ENCODE data around the gene MOSPD2.

MOSPD2 gene

GRCh38 chrX:14872851-14873675 lies at the start of gene MOSPD2, which contains the start of gene FANCB:
MOSPD2 (plus strand) TSS chrX:14873421; CDS start chrX:14873529, 108 bp downstream.
FANCB (minus strand) TSS chrX:14873069; CDS start chrX:14865510, 7,559 bp downstream.
- DNase-seq: peak; percentile 97

DNA sequence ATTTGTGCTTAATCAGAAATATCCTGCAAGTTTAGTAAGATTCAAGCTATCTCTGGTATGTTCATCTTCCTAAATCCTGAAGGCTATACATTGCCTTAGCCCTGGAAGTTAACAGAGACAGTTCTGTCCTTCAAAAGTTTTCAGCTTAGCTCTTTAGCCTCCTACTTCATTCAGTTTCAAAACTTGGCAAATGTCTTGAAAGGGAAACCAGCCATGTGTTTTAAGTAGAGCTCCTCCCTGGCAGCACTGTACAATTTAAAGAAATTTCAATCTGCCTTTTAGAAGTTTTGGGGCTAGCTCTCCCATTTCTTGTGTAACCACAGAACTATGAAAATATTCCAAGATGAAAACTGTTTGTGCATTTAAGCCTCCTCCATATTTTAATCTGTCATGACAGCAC lies 47.4 kb upstream of the MOSPD2 start:
- DNase-seq: no peak

- DNase-seq: no peak
These were observed 46.9 kb upstream of the MOSPD2 start for GRCh38 chrX:14826319-14826718.

DNA sequence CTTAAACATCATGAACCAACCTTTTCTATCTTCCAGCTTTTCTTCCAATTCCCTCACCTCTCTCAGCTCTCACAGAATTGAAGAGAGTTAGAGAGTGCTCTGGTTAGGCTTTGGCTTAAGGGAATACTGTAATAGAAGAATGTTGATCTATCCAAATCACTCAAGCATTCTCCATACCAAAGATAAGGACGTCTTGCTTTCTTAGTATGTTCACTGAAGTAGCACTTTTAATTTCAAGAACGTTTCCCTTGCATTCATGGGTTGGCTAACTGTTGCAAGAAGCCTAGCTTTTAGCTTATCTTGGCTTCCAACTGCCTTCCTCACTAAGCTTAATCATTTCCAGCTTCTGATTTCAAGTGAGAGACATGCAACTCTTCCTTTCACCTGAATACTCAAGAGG lies 43.6 kb upstream of the MOSPD2 start:
- no peak for DNase-seq

DNA sequence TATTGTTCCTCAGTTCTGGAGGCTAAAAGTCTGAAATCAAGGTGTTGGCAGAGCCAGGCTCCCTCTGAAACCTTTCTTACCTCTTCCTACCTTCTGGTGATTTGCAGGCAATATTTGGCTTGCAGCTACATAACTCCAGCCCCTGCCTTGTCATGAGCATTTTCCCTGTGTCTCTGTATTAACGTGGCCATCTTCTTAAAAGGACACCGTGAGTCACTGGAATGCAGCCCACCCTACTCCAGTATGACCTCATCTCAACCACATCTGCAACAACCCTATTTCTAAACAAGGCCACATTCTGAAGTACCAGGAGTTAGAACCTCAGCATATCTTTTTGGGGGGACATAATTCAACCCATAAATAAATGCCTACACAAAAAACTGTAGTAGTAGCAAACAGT lies 41.1 kb upstream of the MOSPD2 start:
- no peak for DNase-seq

- DNase-seq: no peak
These were observed 40.6 kb upstream of the MOSPD2 start for GRCh38 chrX:14832586-14832985.

DNA sequence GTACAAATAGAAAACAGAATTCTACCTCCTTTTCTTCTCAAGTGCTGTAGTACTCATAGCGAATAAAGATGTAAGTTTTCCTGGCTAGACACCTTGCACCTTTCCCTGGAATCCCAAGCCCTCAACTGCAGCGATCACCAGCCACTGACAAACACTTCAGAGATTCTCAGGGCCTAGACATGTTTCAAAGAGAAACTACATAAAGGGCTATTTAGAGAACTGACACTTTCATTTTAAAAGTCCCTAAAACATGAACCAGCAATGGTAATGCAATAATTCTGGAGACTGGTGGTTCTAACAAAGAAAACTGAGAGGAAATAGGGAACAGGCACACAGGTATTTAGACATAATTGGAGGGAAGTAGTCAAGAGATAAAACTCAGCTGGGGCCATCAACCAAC lies 36.1 kb upstream of the MOSPD2 start:
- DNase-seq: no peak

- DNase-seq: no peak
These were observed 29.6 kb upstream of the MOSPD2 start for GRCh38 chrX:14843666-14844065.

DNA sequence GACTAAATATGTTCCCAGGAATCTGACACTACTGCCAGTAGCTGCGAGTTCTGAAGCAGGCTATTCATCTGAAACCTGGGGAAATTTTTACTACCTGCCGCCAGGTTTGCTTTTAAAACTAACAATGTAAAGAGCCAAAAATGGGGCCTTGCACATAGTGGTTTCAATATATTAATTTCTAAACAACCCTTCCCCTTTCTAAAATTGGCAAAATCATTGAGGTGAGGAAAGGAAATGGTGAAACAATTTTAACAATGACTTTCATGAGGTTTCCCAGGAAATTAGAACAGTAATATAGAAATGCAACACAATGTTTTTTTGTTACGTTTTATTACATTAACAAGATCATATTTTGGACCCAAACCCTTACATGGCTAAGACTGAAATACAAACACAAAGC lies 21.7 kb upstream of the MOSPD2 start:
- no peak for DNase-seq

GRCh38 chrX:14864631-14865030 lies 8.6 kb upstream of the MOSPD2 start:
- no peak for DNase-seq

DNA sequence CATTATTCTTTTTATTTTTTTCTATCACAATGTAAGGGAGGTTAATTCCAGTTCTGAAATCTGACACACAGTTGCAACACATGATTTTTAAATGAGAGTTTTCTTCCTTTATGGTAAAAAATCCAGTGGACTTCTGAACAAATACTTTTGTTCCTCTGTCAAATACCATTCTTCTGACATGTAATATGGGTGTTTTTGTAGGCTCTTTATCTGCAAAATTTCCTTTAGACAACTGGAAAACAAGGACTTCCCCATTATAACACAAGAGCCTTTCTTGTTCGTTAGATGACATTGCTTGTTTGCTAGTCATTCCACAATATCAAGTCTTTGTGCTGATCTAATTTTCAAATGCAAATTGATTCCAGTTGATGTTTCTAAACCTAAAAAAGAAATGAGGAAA lies 8.0 kb upstream of the MOSPD2 start:
- DNase-seq: no peak

DNA sequence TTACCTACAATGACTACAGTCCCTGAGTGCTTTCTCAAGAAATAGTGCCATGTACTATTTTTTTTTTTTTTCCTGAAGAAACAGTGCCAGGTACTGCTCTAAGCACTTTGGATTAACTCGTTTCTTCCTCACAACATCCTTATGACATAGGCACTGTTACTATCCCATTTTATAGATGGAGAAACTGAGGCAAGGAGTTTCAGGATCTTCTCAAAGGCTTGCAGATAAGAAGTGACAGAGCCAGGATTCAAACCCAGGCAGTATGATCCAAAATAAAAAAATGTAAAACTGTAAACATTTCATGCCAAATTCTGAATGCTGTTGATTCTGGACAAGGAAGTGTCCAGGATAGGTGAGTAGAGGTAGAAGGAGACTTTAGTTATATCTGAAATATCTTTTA lies 1.5 kb upstream of the MOSPD2 start:
- DNase-seq: no peak

GRCh38 chrX:14872355-14872754 lies 866 bp upstream of the MOSPD2 start:
- peak; percentile 31 for DNase-seq

DNA sequence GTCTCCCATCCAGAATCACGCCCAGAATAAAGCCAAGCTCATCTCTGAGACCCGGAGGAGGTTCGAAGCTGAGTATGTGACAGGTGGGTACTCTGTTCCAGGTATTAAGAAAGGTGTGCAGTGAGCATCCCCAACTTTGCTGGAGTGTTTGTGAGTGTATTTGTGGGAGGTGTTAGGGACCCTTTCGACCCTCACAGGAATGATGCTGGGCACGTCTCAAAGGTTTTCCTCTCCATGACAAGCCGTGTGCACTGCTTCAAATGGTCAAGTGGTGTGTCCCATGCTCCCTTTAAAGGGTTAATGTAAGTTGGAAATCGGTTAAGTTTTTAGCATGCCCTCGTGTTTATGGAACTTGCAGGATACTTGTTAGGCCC lies 442 bp downstream of the MOSPD2 start:
- DNase-seq: no peak

GRCh38 chrX:14875624-14876023 lies 2.4 kb downstream of the MOSPD2 start:
- DNase-seq: peak; percentile 32

DNA sequence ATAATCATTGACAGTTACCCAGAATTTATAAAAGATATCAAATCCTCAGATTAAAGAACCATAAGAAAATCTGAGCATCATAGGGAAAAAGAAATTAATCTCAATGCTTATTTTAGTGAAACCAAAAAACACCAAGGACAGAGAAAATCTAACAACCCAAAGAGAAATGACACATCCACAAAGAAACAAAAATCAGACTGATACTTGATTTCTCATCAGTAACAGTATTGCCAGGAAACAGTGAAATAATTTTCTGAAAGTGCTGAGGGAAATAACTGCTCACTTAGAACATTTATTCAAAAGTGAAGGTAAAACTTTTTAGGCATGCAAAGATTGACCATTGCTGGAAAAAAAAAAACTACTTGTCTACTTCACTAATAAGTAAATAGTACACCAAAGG lies 10.6 kb downstream of the MOSPD2 start:
- no peak for DNase-seq

GRCh38 chrX:14884714-14885113 lies 11.5 kb downstream of the MOSPD2 start:
- DNase-seq: no peak

- no peak for DNase-seq
These were observed 13.0 kb downstream of the MOSPD2 start for GRCh38 chrX:14886252-14886651.

DNA sequence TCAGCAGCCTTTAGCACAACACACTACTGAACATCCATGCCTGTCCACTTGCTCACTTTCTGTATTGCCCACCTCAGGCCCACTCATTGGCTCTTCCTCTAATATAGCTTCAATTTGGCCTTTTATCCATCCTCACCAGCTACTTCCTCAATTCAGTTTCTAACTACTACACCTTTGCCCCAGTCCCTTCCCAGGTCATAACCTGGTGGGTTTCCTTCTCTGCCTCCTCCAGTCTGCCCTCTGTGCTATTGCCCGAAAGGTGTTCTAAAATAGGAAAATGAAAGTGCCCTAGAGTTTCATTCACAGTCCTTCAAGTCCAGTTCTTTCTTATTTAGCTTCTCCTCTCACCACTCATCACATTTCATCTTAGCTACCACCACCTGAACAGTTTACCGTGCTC lies 23.1 kb downstream of the MOSPD2 start:
- no peak for DNase-seq

DNA sequence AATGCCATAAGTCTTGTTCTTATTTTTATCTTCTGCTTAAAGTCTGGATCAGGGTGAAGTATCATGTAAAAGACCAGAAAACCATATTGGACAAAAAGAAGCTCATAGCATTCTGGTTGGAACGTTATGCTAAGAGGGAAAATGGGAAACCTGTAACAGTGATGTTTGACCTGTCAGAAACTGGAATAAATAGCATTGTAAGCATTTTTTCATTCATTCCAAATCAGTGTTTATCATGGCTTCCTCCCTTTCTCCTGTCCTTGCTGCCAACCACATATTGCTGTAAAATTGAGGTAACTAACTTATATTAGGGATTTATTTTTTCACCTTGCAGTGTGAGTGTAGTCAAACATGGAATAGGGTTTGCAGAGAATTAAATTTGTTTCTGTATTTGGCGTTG lies 23.8 kb downstream of the MOSPD2 start:
- DNase-seq: no peak

- DNase-seq: peak; percentile 12
These were observed 26.4 kb downstream of the MOSPD2 start for GRCh38 chrX:14899607-14900006.

GRCh38 chrX:14902537-14902936 lies 29.3 kb downstream of the MOSPD2 start:
- no peak for DNase-seq

- no peak for DNase-seq
These were observed 30.7 kb downstream of the MOSPD2 start for GRCh38 chrX:14903891-14904290.

GRCh38 chrX:14913241-14913640 lies 40.0 kb downstream of the MOSPD2 start:
- no peak for DNase-seq

GRCh38 chrX:14915596-14915995 lies 42.4 kb downstream of the MOSPD2 start:
- DNase-seq: no peak

Data from NCI-H69 (cell line).